HG03045 (cell line): ENCODE data around the gene HCN2.
A peak's percentile ranks its signal among the peaks of the same experiment; 100 is the strongest.
"Not testable (repeated sequence)": the region's sequence is repeated elsewhere in the genome, so short reads cannot be mapped to it uniquely, and the experiment has no call there.

ENCODE experiments used
- ATAC-seq: cut with Tn5 transposase; IDR thresholded peaks from one replicate; pipeline ENCODE4 v1.9.1; 2021; ENCODE audit warnings: mild to moderate bottlenecking, moderate library complexity; ENCODE audit not compliant: unreplicated experiment

The HCN2 gene

GRCh38 chr19:617551-618246 is 28.0 kb downstream of the HCN2 start:
- ATAC-seq = no peak

GRCh38 chr19:618247-618619 is 28.6 kb downstream of the HCN2 start:
- ATAC-seq = no peak

DNA sequence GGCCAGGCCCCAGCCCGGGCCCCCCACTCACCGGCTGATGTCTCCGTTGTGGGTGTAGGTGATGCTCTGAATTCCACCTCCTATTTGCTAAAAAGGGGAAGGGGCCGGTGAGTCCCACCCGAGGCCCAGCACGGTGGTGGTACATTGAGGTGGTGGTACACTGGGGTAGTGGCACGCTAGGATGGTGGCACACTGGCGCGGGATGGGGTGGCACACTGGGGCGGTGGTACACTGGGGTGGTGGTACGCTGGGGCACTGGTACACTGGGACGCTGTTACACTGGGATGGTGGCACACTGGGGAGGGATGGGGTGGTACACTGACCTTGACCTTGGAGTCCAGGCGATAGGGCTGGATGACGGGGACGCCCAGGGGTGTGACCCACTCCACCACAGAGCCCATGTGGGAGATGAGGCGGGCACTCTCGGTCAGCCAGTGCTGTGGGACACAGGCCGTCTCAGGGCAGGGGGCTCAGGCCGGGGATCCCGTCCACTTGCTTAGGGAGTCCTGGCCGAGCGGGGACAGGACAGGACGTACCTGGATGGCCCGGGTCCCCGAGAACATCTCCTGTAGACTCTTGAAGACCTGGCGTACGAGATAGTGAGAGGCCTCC is 29.1 kb downstream of the HCN2 start:
- ATAC-seq = no peak

GRCh38 chr19:619286-620002 is 29.8 kb downstream of the HCN2 start:
- ATAC-seq = no peak

DNA sequence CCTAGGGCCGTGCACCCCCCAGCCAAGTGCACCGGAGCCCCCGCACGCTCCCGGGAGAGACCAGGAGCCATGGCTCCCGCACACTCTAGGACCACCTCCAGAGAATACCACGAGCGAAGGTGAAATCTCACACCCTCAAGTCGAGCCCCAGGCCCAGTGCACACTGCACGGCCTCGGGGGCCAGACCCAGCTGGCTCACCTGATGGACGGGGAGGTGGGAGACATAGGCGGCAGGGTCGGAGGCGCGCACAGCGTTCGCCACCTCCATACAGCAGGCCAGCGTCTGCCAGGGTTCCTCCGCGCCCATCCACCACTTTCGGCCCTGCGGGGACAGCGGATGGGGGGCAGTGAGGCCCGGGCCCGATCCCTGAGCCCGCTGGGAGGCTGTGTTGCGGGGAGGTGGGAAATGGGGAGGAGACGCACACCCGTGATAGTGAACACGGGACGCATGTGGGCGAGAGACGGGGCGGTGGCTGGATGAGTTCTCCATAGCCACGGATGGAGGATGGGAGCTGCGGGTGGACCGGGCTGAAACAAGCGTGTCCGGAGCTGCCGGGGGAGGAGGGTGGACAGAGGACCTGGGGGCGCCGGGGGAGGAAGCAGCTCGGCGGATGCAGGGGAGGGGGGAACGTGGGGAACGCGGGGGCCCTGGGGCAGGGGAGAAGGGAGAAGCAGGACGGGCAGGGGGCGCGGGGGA is 30.6 kb downstream of the HCN2 start:
- ATAC-seq = no peak

DNA sequence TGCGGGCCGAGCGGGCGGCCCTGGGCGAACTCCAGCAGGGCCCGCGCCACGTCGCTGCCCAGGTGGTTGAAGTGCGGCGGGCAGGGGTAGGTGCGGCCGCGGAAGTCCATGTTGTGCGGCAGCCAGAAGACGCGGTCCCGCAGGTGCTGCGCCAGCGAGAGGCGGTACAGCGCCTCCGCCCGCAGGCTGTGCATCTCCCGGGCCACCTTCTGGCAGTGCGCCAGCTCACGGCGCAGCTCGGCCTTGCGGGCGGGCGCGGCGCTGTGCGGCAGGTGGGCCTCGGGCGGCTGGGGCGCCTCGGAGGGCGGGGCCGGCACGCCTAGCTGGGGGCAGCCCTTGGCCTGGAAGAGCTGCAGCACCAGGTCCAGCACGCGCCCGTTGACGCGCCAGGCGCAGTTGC is 31.5 kb downstream of the HCN2 start:
- ATAC-seq = not testable (repeated sequence)

- no peak for ATAC-seq
Observed at GRCh38 chr19:621819-622218, 32.1 kb downstream of the HCN2 start.

DNA sequence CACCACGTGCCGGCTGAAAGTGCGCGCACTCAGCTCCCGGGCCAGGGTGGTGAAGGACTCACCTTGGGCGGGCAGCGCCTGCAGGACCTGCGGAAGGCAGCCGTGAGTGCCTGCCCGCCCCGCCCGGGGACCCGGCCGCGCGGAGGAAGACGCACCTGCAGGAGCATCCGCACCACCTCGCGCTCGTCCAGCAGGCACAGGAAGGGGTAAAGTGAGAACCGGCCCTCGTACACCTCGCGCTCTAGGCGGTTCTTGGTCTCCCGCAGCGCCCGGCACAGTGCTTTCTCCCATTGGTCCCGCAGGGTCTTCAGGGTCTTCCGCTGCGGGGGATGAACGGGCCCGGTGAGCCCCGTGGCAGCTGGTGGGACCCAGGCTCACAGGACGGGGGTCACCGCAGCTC is 33.0 kb downstream of the HCN2 start:
- no peak for ATAC-seq

GRCh38 chr19:623175-623916 is 33.7 kb downstream of the HCN2 start:
- no peak for ATAC-seq

GRCh38 chr19:623974-624373 is 34.3 kb downstream of the HCN2 start:
- ATAC-seq = no peak

GRCh38 chr19:624433-625109 is 34.9 kb downstream of the HCN2 start:
- no peak for ATAC-seq

GRCh38 chr19:625257-625656 is 35.6 kb downstream of the HCN2 start:
- ATAC-seq = no peak

DNA sequence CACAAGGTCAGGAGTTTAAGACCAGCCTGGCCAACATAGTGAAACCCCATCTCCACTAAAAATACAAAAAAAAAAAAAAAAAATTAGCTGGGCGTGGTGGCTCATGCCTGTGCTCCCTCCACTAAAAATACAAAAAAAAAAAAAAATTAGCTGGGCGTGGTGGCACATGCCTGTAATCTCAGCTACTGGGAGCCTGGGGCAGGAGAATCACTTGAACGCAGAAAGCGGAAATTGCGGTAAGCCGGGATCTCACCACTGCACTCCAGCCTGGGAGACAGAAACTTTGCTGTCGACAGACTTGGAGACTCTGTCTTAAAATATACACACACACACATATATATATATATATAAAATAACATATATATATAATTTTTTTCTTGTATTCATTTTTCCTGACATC is 36.9 kb downstream of the HCN2 start:
- ATAC-seq = not testable (repeated sequence)

GRCh38 chr19:628168-628567 is 38.5 kb downstream of the HCN2 start:
- ATAC-seq = no peak

DNA sequence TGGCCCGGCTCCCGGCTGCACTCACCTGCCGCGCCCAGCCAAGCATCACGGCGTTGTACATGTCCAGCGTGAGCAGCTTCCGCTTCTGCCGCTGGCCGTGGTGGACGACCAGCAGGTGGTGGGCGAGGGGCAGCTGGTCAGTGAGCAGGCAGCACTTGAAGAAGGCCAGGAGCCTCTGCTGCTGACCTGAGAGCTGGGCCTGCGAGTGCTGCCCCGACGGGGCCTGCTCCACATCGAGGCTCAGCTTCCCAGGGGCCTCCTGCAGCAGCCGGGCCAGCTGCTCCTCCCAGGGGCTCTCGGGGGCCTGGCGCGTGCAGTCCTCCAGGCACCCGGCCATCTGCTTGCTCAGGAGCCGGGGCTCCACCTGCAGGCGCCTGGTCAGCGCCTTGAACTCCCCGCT is 39.8 kb downstream of the HCN2 start:
- not testable (repeated sequence) for ATAC-seq

GRCh38 chr19:629961-630714 is 40.5 kb downstream of the HCN2 start:
- ATAC-seq = no peak

DNA sequence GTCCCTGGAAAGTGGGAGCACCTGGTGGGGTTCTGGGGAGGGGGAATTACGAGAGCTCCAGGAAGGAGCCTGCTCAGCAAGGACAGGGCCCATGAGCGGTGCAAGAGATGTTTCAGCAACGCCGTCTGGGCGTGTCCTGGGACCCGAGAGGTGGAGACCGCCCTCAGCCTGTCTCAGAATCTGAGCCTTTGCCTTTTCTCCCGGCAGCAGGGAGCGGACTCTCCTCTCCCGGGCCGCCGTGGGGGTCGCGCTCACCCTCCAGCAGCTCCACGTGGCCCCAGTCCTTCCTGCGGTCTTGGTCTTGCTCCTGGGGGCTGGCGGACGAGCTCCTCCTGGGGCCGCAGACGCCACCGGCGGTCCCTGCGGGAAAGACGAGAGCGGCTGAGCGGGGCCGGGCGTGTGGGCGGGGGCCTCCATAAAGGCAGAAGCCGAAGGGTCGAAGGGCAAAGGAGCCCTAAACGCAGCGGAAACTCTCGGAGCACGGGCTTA is 42.9 kb downstream of the HCN2 start:
- peak; percentile 26 for ATAC-seq

DNA sequence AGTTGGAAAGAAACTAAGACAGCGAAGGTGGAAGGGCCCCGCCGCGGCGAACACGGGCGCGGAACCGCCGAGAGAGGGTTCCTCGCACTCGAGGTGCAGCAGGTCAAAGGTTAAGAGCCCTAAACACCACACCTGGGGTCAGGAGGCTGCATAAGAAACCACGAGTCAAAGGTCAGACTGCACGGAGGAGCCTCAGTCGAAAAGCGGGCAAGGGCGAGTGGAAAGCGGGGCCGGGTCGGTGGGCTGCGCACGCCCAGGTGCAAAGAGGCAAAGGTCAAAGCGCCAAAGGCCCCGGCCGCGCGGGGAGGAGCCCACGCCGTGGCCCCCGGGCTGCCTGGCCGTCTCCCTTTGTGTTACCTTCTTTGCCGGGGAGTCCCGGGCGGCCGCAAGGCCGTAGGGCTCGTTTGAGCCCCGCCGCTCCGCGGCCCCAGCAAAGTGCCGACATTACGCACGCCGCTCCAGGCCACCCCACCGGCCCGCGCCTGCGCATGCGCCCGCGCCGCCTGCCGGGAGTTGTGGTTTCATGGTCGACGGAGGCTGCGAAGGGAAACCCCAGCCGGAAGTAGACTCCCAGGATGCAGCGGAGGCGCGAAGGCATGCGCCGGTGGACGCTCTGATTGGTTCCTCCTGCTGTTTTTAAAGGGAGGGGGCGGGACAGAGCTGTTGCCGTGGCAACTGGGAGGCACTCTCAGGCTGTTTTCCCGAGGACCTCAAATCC is 43.5 kb downstream of the HCN2 start, which contains the start of gene POLRMT:
Gene POLRMT, minus strand, starts transcription at position 470 of the 718 bp plus-strand sequence. Its CDS starts 25 bp downstream, at position 445.
- ATAC-seq = peak; percentile 81
